Measurements from ENCODE around the gene LCE3D.
A peak's percentile ranks its signal among the peaks of the same experiment; 100 is the strongest.
"Not testable (repeated sequence)": the region's sequence is repeated elsewhere in the genome, so short reads cannot be mapped to it uniquely, and the experiment has no call there.

LCE3D gene, protein sequence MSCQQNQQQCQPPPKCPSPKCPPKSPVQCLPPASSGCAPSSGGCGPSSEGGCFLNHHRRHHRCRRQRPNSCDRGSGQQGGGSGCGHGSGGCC

DNA sequence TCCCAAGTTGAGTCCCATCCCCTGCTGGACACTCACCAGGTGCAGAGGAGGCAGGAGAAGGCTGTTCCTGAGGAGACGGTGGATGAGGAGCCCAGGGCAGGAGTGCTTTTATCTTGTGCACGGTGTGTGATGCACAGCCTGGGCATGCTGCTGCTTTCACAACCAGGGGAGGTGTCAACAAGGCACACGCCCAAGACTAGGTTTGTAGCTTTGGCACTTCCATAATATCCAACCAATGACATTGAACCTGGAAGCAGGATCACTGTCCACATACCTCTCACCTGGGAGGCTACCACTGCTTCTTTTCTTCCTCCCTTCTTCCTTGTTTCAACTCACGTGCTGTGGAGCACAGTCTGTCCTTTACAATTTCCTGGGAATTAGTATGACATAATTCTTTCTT is at the start of gene LCE3D:
Gene LCE3D, minus strand, starts transcription at position 84 of the 400 bp plus-strand sequence. CDS start 580 bp downstream, outside the sequence.
- no peak for DNase-seq

DNA sequence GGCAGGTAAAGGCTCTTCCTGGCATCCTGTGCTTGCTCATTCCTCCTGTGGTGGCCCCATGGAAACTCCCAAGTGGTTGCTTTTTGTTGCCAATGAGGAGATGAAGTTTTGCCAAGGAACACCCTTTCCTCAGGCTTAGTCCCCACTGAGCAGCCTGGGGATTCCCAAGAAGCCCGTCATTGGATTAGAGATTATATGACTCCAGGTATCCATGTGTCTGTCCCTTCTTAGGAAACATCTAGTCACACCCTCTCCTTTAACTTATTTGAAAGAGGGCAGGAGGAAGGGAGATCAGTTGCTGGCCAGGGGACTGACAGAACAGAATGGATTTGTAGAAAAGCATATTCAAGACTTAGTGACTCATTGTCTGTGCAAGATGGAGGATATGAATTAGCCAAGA is 46.4 kb upstream of the LCE3D start:
- DNase-seq, result no peak

DNA sequence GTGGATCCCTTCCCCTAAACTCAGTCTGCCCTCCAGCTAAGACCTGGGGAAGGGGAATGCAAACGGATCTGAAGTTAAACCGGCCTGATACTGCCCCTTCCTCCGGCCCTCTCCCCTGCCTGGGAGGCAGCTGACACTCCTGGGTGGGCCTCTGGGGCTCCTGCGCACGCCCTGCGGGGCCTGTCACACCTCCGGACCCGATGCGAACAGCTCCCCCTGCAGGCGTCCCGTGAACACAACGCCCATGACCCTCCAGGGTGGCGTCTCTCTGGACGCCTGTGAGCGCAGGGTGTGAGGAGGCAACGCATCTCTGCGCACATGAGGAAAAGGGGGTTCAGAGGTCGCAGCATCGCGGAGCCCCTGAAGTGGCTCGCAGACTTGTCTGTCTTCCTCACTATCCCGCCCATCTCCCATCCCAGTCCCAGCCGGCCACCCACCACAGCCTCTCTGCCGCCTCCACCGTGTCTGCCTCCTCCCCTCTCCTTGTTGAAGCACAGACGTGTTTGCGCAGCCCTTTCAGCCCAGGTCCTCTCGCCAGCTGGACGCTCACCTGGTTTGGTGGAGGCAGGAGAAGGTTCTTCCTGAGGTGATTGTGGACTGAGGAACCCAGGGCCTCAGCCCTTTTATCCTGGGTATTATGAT is 43.0 kb upstream of the LCE3D start:
- no peak for DNase-seq

DNA sequence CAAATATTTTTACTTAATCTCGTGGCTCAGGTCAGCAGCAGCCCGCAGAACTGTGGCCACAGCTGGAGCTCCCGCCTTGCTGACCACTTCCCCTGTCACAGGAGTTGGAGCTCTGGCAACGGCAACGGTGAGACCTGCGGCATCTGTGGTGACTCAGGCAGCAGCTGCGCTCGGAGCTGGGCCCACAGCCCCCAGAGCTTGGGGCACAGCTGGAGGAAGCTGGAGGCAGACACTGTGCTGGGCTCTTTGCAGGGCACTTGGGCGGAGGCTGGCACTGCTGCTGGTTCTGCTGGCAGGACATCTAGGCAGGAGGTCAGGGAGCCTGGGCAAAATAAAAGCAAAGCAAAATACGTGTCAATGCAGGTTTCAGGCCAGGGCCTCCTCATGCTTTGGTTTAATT is 42.5 kb upstream of the LCE3D start, which contains the start of gene LCE3A:
Gene LCE3A, minus strand, starts transcription at position 301 of the 400 bp plus-strand sequence. Its CDS starts 0 bp downstream, at position 301.
- no peak for DNase-seq

DNA sequence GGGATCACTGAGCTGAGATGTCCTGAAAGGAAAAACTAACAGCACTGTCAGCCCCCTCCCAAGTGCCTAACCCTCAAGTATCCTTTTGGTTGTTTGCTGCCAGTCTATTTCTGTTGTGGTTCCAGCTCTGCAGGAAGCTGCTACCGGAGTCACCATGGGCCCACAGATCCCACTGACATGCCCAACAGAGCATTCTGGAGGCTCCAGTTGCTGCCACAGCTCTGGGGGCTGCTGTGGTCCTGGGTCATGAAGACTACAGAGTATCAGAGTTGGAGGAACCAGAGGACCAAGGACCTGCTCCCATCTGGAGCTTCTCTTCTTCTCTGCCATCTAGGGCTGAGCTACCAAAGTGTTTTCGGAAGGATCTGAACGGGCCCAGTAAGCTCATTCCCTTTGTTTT is 41.7 kb upstream of the LCE3D start:
- no peak for DNase-seq

DNA sequence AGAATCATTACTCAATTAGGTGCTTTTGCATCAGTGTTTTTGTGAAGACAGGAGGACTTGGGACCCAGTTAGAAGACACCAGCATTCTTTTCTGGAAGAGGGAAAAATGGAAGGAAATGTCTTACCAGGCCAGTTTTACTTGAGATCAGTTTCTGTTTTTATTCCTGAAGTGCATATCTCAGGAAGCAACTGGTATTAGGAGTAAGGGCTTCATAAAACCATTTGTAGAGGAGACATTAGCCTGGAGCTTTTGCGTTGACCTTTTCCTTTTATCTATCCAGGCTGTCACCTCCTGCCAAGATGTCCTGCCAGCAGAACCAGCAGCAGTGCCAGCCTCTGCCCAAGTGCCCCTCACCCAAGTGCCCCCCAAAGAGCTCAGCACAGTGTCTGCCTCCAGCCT is 33.2 kb upstream of the LCE3D start, which contains the start of gene LCE3B:
Gene LCE3B, plus strand, starts transcription at position 301 of the 400 bp plus-strand sequence. Its CDS starts 0 bp downstream, at position 301.
- no peak for DNase-seq

DNA sequence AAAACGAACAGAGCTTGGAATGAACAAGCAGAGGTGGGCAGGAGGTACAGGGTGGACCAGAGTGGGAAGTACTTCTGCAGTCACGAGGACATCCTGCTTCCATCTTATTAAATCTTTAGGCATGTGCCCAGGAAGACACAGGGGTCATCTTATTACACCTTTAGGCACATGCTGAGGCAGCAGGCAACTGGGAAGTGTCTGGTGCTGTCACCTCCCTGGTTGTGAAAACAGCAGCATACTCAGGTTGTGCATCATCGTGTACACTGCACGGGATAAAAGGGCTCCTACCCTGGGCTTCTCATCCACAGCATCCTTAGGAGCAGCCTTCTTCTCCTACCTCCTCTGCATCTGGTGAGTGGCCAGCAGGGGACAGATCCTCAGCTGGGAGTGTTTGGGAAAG is 19.6 kb upstream of the LCE3D start, which contains the start of gene LCE3C:
Gene LCE3C, plus strand, starts transcription at position 301 of the 400 bp plus-strand sequence. CDS start 498 bp downstream, outside the sequence.
- DNase-seq, result no peak

DNA sequence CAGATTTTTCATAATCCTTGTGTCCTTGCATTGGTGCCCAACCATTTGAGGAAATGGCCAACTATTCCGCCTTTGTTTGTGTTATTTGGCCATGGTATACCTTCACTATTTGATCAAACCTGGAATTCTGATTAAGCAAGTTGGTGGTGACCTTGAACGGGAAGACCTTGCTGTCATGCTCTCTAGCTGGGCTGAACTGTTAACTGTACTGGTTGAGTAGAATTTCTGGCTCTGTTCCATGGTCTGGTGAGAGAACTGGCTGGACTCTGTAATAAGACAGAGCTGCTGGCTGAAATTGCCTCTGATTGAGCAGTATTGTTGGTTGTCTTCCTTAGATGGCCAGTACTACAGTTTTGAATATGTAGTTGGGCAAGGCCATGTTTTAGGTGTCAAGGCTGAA is 16.7 kb upstream of the LCE3D start:
- no peak for DNase-seq

DNA sequence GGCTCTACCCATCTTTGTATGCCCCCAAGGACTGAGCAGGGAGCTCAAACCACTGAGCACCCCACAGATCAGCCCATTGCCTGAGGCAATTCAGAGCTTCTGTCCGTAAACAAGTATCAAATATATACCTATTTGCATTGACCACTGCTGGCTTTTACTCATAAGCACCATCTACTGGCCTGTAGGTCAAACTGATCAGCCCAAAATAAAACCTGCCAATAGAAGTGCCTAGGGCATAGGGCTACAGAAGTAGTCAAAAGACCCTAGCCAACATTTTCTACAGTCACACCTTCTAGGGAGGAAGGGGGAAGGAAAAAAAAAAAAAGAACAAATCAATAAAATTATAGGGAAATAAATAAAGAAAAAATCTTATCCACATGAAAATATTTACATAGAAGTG is 5.3 kb upstream of the LCE3D start:
- DNase-seq, result no peak

DNA sequence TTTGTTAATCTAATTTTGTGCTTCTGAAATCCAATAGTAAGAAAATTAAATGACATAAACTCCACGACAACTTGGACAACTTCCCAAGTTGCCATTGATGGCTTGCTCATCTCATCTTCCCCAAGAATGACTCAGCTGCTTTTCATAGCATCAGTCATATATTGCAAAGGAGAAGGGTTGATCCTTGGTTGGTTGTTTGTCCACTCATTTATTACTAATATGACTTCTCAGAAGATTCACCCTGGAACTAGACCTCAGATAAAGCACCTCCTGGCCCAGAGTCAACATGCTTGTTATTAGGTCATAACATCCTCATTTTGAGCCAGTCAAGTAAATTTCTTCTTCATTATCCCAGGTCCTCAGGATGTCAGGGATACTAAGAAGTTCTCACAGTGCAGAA is 2.3 kb upstream of the LCE3D start:
- no peak for DNase-seq

DNA sequence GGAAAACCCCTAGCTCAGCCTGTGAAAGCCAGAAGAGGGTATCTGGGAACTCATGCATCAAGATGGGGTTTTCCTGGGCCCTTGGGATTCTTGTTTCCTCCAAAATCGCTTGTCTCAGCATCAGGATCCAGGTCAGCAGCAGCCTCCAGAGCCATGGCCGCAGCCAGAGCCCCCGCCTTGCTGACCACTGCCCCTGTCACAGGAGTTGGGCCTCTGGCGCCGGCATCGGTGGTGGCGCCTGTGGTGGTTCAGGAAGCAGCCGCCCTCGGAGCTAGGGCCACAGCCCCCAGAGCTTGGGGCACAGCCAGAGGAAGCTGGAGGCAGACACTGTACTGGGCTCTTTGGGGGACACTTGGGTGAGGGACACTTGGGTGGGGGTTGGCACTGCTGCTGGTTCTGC is 790 bp downstream of the LCE3D start:
- DNase-seq, result not testable (repeated sequence)

DNA sequence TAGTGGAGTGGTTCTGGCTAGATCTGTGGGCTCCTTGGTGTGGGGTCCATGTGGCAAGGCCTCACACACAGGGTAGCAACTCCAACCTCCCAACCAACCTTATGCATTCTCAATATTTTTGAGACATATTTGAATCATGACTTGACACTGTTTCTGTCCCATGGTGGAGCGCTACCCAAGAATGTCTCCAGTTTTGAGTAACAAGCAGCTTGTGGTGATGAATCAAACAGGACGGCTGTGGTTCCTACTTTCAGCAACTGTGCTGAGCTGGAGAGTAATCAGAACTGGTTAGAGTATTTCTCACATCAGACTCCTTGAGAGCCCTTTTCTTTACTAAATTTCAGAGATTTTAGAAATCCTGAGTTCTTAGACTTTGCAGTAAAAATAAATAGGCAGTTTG is 3.1 kb downstream of the LCE3D start:
- DNase-seq, result no peak

DNA sequence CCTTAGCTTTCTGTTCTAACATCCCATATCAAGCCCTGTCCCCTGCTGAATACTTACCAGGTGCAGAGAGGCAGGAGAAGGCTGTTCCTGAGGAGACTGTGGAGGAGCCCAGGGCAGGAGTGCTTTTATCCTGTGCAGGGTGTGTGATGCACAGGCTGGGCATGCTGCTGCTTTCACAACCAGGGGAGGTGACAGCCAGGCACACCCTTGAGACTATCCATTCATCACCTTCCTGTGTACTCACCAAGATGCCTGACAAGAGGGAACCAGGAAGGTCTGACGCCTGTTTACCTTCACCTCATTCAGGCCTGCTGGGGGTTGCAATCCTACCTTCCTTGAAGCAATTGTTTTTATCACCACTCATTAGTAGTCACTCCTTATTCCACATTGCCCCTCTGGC is 13.6 kb downstream of the LCE3D start, which contains the start of gene LCE3E:
Gene LCE3E, minus strand, starts transcription at position 100 of the 400 bp plus-strand sequence. CDS start 572 bp downstream, outside the sequence.
- no peak for DNase-seq

DNA sequence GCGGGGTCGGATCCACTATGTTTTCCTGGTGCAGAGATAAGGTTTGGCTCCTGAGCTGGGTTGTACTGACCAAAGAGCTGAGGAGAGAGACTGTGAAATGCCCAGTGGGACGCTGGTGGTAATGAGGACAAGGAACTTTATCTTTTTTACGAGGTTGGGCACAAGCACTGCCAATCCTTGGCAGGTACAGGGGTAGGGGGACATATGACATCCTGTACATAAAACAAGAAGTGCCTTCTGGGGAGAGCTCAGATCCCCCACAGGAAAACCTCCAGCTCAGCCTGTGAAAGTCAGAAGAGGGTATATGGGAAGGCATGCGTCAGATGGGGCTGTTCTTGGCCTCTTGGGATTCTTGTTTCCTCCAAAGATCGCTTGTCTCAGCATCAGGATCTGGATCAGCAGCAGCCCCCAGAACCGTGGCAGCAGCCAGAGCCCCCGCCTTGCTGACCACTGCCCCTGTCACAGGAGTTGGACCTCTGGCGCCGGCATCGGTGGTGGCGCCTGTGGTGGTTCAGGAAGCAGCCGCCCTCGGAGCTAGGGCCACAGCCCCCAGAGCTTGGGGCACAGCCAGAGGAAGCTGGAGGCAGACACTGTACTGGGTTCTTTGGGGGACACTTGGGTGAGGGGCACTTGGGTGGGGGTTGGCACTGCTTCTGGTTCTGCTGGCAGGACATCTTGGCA is 14.6 kb downstream of the LCE3D start:
- DNase-seq, result no peak

DNA sequence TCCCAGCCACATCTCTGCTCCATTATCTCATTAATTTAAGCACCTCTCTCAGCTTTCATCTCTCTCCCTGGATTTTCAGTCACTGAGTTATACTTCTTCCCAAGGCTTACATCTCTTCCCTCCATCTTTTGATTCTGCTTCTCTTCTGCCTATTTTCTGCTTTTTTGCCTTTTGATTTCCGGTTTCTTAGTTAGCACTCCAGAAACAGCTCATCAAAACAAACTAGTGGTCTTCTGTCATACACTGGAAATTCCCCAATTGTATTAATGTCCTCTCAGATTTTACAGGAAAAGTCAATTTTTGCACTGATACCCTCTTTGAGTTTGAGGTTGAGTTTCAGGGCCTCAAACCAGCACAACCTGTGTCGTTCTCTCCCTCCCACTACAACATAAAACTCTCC is 15.2 kb downstream of the LCE3D start:
- DNase-seq, result no peak

DNA sequence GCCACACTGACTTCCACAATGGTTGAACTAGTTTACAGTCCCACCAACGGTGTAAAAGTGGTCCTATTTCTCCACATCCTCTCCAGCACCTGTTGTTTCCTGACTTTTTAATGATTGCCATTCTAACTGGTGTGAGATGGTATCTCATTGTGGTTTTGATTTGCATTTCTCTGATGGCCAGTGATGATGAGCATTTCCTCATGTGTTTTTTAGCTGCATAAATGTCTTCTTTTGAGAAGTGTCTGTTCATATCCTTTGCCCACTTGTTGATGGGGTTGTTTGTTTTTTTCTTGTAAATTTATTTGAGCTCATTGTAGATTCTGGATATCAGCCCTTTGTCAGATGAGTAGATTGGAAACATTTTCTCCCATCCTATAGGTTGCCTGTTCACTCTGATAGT is 32.0 kb downstream of the LCE3D start:
- not testable (repeated sequence) for DNase-seq

DNA sequence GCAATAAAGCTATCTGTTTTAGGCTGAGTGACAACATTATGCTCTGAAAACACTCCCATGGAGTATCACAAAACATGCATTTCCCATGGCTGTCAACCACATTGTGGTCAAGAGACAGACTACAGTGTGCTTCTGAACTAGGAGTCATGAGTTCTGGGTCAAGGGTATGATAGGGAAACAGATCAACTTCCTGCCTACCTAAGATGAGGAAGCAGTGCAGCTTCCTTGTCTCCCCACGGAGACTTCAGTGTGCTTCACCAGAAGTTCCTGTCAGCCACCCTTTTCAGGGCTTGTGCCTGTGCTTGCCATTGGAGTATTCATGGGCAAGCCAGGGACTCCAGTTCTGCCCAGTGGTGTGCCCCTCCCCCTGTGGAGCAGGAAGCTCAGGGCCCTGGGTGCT is 33.6 kb downstream of the LCE3D start:
- DNase-seq, result no peak

DNA sequence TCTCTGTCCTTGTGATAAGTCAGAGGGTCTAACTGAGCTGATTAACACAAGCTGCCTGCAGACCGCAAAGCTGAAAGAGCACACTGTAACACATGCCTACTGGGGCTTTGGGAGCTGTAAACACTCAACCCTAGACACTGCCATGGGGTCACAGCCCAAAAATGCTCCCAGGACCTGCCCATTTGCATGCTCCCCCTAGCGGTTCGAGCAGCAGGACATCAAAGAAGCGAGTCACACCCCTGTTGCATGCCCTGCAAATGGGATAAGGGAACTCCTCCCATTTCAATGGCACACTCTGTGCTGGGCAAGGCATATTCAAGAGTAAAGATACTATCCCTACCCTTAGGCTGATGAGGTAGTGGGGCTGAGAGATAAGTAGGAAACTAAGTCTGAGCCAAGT is 36.5 kb downstream of the LCE3D start:
- DNase-seq, result no peak

DNA sequence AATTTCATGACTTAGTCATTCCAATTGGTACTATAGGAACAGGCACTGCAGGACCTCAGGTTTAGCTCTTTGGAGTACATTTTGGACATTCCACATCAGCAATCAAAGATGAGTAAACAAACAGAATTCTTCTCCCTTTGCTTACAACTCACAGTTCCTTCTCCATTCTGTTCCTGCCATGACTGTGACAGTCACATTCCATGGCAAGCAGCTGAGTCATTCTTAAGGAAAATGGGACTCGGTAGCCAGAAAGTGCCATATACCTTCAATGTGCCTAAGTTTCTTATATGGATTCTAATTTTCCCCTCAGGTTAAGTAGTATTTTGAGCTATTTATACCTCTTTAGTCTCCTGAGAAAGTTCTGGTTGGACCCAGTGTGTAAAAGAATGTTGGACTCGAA is 40.4 kb downstream of the LCE3D start:
- no peak for DNase-seq

DNA sequence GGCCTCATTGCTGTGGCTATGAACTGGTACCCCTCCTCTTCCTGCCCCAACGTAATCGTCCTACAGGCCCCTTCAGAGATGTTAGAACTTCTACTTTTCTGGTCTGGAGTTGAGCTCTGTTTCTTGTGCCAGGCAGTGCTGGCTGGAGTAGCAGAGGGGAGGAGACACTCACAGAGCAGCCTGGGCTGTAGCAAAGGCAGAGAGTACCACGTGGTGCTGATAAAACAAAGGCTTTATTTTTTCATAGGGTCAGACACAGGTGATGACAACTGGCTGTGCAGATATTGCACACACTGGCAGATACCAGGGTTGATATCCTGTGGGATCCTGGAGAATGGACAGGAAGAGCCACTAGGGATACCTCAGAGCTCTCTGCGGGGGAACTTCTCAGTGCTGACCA is 42.8 kb downstream of the LCE3D start:
- no peak for DNase-seq

DNA sequence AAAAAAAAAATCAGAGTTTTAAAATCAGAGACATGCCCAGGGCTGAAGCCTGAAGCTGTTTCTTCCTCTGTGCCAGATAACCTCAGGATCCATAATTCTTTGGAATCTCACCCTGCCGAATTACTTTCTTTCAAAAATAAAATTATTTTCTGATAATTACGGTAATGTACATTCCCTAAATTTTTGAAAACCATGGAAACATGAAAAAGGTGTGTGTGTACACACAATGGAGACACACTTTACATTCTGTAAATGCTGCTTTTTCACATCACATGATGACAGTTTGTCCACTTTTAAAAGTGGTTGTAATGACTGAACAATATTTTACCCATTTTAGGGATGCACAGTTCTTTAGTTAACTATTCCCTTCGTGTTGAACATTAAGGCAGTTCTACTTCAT is 44.5 kb downstream of the LCE3D start:
- no peak for DNase-seq

DNA sequence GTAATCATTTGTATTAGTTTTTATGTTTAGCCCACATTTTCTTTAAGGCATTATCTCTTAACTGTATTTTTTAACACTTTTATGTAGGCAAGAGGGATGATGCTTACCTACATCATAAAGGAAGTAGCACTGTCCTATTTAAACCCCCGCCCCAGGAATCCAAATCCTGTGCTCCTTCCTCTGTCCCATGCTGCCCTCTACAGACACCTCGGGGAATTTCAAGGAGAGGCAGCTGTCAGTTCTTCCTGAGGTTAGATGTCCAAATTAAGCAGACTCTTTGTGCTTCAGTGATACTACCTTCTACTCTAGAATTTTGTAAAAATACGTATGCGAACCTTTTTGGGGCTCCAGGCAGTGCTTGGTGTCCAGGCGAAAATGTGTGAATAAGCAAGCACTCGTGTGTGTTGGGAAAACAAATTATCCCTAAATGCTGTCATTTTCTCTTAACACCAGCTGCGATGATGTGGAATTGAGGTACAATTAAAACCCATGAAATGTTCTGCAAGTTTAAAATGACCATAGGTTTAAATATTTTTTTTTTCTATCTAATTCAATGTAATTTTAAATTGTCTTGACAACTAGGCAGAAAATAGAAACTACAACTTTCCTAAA is 46.9 kb downstream of the LCE3D start:
- peak; percentile 11 for DNase-seq
